HepG2 (cell line): ENCODE measurements around the gene CCDC73. TPM values are rescaled to one million over a fixed set of nuclear protein-coding genes. Genes with fewer than 3 reads are reported as not detected.

Experiments
- KLF9 ChIP-seq: IDR thresholded peaks from 2 replicates; pipeline ENCODE4 v1.6.1; 2016; ENCODE audit warnings: low read depth
- MYPOP ChIP-seq: sonication (generic); formaldehyde crosslinking; IDR thresholded peaks from 2 replicates; pipeline ENCODE4 v1.8.1; 2023; ENCODE audit warnings: mild to moderate bottlenecking, moderate library complexity, missing genetic modification reagents
- SNAPC4 ChIP-seq: sonication (generic); formaldehyde crosslinking; IDR thresholded peaks from 2 replicates; pipeline ENCODE4 v1.4.0; 2020; ENCODE audit warnings: mild to moderate bottlenecking, missing genetic modification reagents
- polyA plus RNA-seq, 8 experiments: library from polyadenylated mRNA; depleted of rRNA in 3 of 8; stranded (reverse) in 7 of 8; unstranded in 1 of 8; fragments of >200 nt; fragmentation: Illumina TruSeq in 4 of 8; extraction: Trizol in 4 of 8; gene quantifications; 2 replicates each; pipeline versions ENCODE4 v1.2.1 to v1.2.3, GENCODE V29; 2011 to 2016; ENCODE audit warnings: low read depth in 4 of 8, missing spikeins in 1 of 8, mixed read lengths in 1 of 8; ENCODE audit not compliant: insufficient read depth in 1 of 8
- total RNA-seq, 5 experiments: library from RNA; depleted of rRNA; stranded (reverse); fragments of >200 nt; fragmentation: Illumina TruSeq; extraction: Trizol; gene quantifications; 2 replicates each; pipeline ENCODE4 v1.2.3, GENCODE V29; 2016; ENCODE audit warnings: low read depth in 1 of 5
- TF ChIP-seq, protein P1 (sequence below), 2 experiments: sonication (generic) in 1 of 2; formaldehyde crosslinking in 1 of 2; IDR thresholded peaks; 2 replicates each; pipeline versions ENCODE4 v1.4.0 to v1.6.1; 2016 to 2020; ENCODE audit warnings: borderline replicate concordance in 1 of 2, low read depth in 1 of 2, mild to moderate bottlenecking in 1 of 2, missing genetic modification reagents in 1 of 2
- TF ChIP-seq, protein P2 (sequence below): sonication (generic); formaldehyde crosslinking; IDR thresholded peaks from 2 replicates; pipeline ENCODE4 v1.9.0; 2021; ENCODE audit warnings: missing genetic modification reagents, mild to moderate bottlenecking, borderline replicate concordance
- TF ChIP-seq, protein P3 (sequence below): sonication (generic); formaldehyde crosslinking; IDR thresholded peaks from 2 replicates; pipeline ENCODE4; 2020; ENCODE audit warnings: missing genetic modification reagents, mild to moderate bottlenecking, borderline replicate concordance

The CCDC73 gene
- total and polyA plus RNA-seq, 2 of the 13 experiments (the other 11 are each of a cell fraction or from before 2014, with no cell fraction given): 0.01 to 0.11 TPM

- TF ChIP-seq, protein P1, sequence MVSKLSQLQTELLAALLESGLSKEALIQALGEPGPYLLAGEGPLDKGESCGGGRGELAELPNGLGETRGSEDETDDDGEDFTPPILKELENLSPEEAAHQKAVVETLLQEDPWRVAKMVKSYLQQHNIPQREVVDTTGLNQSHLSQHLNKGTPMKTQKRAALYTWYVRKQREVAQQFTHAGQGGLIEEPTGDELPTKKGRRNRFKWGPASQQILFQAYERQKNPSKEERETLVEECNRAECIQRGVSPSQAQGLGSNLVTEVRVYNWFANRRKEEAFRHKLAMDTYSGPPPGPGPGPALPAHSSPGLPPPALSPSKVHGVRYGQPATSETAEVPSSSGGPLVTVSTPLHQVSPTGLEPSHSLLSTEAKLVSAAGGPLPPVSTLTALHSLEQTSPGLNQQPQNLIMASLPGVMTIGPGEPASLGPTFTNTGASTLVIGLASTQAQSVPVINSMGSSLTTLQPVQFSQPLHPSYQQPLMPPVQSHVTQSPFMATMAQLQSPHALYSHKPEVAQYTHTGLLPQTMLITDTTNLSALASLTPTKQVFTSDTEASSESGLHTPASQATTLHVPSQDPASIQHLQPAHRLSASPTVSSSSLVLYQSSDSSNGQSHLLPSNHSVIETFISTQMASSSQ (IDR thresholded peaks at IDR 0.05; ENCODE audit: low read depth): no peak
- TF ChIP-seq, protein P1 (CRISPR knock-in tag; IDR thresholded peaks at IDR 0.05; ENCODE audit: borderline replicate concordance): no peak
- TF ChIP-seq MYPOP (no peak), SNAPC4 (no peak), KLF9 (CRISPR knock-in tag) (no peak)
- TF ChIP-seq, protein P2, sequence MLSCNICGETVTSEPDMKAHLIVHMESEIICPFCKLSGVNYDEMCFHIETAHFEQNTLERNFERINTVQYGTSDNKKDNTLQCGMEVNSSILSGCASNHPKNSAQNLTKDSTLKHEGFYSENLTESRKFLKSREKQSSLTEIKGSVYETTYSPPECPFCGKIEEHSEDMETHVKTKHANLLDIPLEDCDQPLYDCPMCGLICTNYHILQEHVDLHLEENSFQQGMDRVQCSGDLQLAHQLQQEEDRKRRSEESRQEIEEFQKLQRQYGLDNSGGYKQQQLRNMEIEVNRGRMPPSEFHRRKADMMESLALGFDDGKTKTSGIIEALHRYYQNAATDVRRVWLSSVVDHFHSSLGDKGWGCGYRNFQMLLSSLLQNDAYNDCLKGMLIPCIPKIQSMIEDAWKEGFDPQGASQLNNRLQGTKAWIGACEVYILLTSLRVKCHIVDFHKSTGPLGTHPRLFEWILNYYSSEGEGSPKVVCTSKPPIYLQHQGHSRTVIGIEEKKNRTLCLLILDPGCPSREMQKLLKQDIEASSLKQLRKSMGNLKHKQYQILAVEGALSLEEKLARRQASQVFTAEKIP (CRISPR knock-in tag): no peak
- TF ChIP-seq, protein P3, sequence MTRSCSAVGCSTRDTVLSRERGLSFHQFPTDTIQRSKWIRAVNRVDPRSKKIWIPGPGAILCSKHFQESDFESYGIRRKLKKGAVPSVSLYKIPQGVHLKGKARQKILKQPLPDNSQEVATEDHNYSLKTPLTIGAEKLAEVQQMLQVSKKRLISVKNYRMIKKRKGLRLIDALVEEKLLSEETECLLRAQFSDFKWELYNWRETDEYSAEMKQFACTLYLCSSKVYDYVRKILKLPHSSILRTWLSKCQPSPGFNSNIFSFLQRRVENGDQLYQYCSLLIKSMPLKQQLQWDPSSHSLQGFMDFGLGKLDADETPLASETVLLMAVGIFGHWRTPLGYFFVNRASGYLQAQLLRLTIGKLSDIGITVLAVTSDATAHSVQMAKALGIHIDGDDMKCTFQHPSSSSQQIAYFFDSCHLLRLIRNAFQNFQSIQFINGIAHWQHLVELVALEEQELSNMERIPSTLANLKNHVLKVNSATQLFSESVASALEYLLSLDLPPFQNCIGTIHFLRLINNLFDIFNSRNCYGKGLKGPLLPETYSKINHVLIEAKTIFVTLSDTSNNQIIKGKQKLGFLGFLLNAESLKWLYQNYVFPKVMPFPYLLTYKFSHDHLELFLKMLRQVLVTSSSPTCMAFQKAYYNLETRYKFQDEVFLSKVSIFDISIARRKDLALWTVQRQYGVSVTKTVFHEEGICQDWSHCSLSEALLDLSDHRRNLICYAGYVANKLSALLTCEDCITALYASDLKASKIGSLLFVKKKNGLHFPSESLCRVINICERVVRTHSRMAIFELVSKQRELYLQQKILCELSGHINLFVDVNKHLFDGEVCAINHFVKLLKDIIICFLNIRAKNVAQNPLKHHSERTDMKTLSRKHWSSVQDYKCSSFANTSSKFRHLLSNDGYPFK (CRISPR knock-in tag): no peak
Observed at GRCh38 chr11:32820497-32820896, 26.0 kb upstream of the CCDC73 start (continued).
